ENCODE measurements around the gene UROC1.

The UROC1 gene

GRCh38 chr3:126450744-126451143 is 66.8 kb downstream of the UROC1 start:
- Histone ChIP-seq H4K91ac (ENCODE audit: low read length) (no peak overlapping the region), H3K14ac (ENCODE audit: low read length in 2 of 2) (no peak overlapping the region), H4K8ac (ENCODE audit: low read length) (no peak overlapping the region), H3K27me3 (ENCODE audit: control insufficient read depth in 1 of 2, insufficient read depth in 1 of 2, low read length in 2 of 2) (no peaks in the 10 kb centered on the region), H3K4ac (ENCODE audit: low read depth in 1 of 2, low read length in 2 of 2) (no peak overlapping the region), H3K4me2 (ENCODE audit: low read length, poor library complexity, severe bottlenecking) (no peak overlapping the region), H3K9me3 (ENCODE audit: control insufficient read depth, low read length) (no peaks in the 10 kb centered on the region), H2AFZ (ENCODE audit: low read depth, low read length) (no peak overlapping the region), H2AK5ac (ENCODE audit: low read length, severe bottlenecking) (no peak overlapping the region), H2BK15ac (ENCODE audit: low read depth, poor library complexity, severe bottlenecking) (no peak overlapping the region), H3K27ac (ENCODE audit: low read length, poor library complexity, severe bottlenecking) (no peak overlapping the region), H2BK120ac (ENCODE audit: low read depth, low read length) (no peak overlapping the region), H3K23ac (ENCODE audit: low read length in 2 of 2) (no peak overlapping the region), H3K9ac (ENCODE audit: low read length) (no peak overlapping the region), H2BK12ac (ENCODE audit: low read length in 2 of 2) (no peak overlapping the region), H3K4me3 (ENCODE audit: insufficient read depth in 1 of 2, low read depth in 1 of 2, low read length in 2 of 2) (no peak overlapping the region), H3K79me1 (replicated peaks; ENCODE audit: low read length, poor library complexity, severe bottlenecking) (peaks cover 27% of the 10 kb centered on the region), H3K18ac (ENCODE audit: low read depth in 1 of 2, low read length in 2 of 2) (no peak overlapping the region), H3K36me3 (ENCODE audit: control insufficient read depth in 1 of 2, insufficient read depth in 2 of 2, low read depth in 1 of 2, low read length in 2 of 2) (peaks cover 43 to 80% of the 10 kb centered on the region in 2 experiments), H2BK5ac (ENCODE audit: low read depth, low read length, poor library complexity, severe bottlenecking) (no peak overlapping the region), H3K4me1 (ENCODE audit: control insufficient read depth, insufficient read depth, low read depth, low read length) (peaks cover 13% of the 10 kb centered on the region)
- no peak for DNase-seq
- WGBS: 95% methylated on average over 3 of the region's 3 CpGs

- H3K18ac ChIP-seq (ENCODE audit: low read depth in 1 of 2, low read length in 2 of 2): no peak overlapping the region
- WGBS: 84% methylated on average over 9 of the region's 9 CpGs
Measured at GRCh38 chr3:126450219-126450618, 67.4 kb downstream of the UROC1 start.

DNA sequence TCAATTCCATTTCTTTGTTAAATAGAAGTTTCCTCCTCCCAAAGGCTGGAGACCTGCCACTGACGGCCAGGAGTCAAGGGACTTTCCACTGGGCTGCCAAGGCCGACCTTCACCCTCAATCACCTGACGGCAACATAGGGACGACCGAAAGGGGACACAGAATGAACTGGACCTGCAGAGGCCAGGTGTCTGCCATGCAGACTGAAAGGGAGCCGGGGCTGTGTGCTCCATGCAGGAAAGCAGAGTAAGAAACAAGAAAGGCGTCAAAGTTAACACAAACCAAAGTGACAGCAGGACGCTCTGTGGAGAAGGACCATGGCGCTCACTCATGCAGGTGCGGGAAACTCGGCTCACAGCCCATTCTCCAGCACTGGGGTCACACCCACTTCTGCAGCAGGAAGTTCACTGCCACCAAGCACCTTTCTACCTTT is 67.9 kb downstream of the UROC1 start:
- H3K27ac ChIP-seq (ENCODE audit: low read length, poor library complexity, severe bottlenecking): no peak overlapping the region
- H3K4me2 ChIP-seq (ENCODE audit: low read length, poor library complexity, severe bottlenecking): no peak overlapping the region
- H2BK5ac ChIP-seq (ENCODE audit: low read depth, low read length, poor library complexity, severe bottlenecking): no peak overlapping the region
- WGBS: 97% methylated on average over 11 of the region's 11 CpGs
- no peak overlapping the region for H4K91ac ChIP-seq (ENCODE audit: low read length)
- H4K8ac ChIP-seq (ENCODE audit: low read length): no peak overlapping the region
- peaks cover 19% of the 10 kb centered on the region for H3K4me1 ChIP-seq (ENCODE audit: control insufficient read depth, insufficient read depth, low read depth, low read length)
- peaks cover 43 to 75% of the 10 kb centered on the region in 2 experiments for H3K36me3 ChIP-seq (ENCODE audit: control insufficient read depth in 1 of 2, insufficient read depth in 2 of 2, low read depth in 1 of 2, low read length in 2 of 2)
- no peak overlapping the region for H2BK120ac ChIP-seq (ENCODE audit: low read depth, low read length)
- H3K9ac ChIP-seq (ENCODE audit: low read length): no peak overlapping the region
- no peak overlapping the region for H3K4me3 ChIP-seq (ENCODE audit: insufficient read depth in 1 of 2, low read depth in 1 of 2, low read length in 2 of 2)
- H3K79me1 ChIP-seq (replicated peaks; ENCODE audit: low read length, poor library complexity, severe bottlenecking): peaks cover 25% of the 10 kb centered on the region
- H3K18ac ChIP-seq (ENCODE audit: low read depth in 1 of 2, low read length in 2 of 2): no peak overlapping the region
- no peak overlapping the region for H2BK12ac ChIP-seq (ENCODE audit: low read length in 2 of 2)
- no peaks in the 10 kb centered on the region for H3K27me3 ChIP-seq (ENCODE audit: control insufficient read depth in 1 of 2, insufficient read depth in 1 of 2, low read length in 2 of 2)
- no peak for DNase-seq
- no peak overlapping the region for H3K4ac ChIP-seq (ENCODE audit: low read depth in 1 of 2, low read length in 2 of 2)
- H3K14ac ChIP-seq (ENCODE audit: low read length in 2 of 2): no peak overlapping the region
- H3K23ac ChIP-seq (ENCODE audit: low read length in 2 of 2): no peak overlapping the region
- H2BK15ac ChIP-seq (ENCODE audit: low read depth, poor library complexity, severe bottlenecking): no peak overlapping the region
- no peak overlapping the region for H2AK5ac ChIP-seq (ENCODE audit: low read length, severe bottlenecking)
- H2AFZ ChIP-seq (ENCODE audit: low read depth, low read length): no peak overlapping the region
- H3K9me3 ChIP-seq (ENCODE audit: control insufficient read depth, low read length): no peaks in the 10 kb centered on the region

More at GRCh38 chr3:126450219-126450618, 67.4 kb downstream of the UROC1 start:
- Histone ChIP-seq H2BK15ac (ENCODE audit: low read depth, poor library complexity, severe bottlenecking) (no peak overlapping the region), H3K9me3 (ENCODE audit: control insufficient read depth, low read length) (no peaks in the 10 kb centered on the region), H3K4me2 (ENCODE audit: low read length, poor library complexity, severe bottlenecking) (no peak overlapping the region), H3K4me1 (ENCODE audit: control insufficient read depth, insufficient read depth, low read depth, low read length) (peaks cover 18% of the 10 kb centered on the region), H2AFZ (ENCODE audit: low read depth, low read length) (no peak overlapping the region), H3K14ac (ENCODE audit: low read length in 2 of 2) (no peak overlapping the region), H3K23ac (ENCODE audit: low read length in 2 of 2) (no peak overlapping the region), H4K91ac (ENCODE audit: low read length) (no peak overlapping the region), H2BK12ac (ENCODE audit: low read length in 2 of 2) (no peak overlapping the region), H3K27ac (ENCODE audit: low read length, poor library complexity, severe bottlenecking) (no peak overlapping the region), H2BK120ac (ENCODE audit: low read depth, low read length) (no peak overlapping the region), H3K36me3 (ENCODE audit: control insufficient read depth in 1 of 2, insufficient read depth in 2 of 2, low read depth in 1 of 2, low read length in 2 of 2) (peaks cover 43 to 80% of the 10 kb centered on the region in 2 experiments), H3K4me3 (ENCODE audit: insufficient read depth in 1 of 2, low read depth in 1 of 2, low read length in 2 of 2) (no peak overlapping the region), H2BK5ac (ENCODE audit: low read depth, low read length, poor library complexity, severe bottlenecking) (no peak overlapping the region), H2AK5ac (ENCODE audit: low read length, severe bottlenecking) (no peak overlapping the region), H3K9ac (ENCODE audit: low read length) (no peak overlapping the region), H4K8ac (ENCODE audit: low read length) (no peak overlapping the region), H3K79me1 (replicated peaks; ENCODE audit: low read length, poor library complexity, severe bottlenecking) (peaks cover 25% of the 10 kb centered on the region), H3K4ac (ENCODE audit: low read depth in 1 of 2, low read length in 2 of 2) (no peak overlapping the region), H3K27me3 (ENCODE audit: control insufficient read depth in 1 of 2, insufficient read depth in 1 of 2, low read length in 2 of 2) (no peaks in the 10 kb centered on the region)
- DNase-seq: no peak

DNA sequence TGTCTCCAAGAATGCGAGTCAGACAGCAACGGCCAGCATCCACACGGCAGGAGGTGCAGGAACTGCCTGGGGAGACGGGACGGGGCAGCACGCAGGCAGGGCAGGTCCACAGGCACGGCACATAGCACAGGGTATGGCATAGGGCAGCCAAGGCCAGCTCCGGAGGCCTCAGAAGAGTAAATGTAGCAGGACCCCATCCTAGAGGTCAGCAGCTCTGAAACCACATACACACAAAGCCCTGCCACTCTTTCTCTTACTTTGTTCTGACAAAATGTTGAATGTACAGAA is 68.7 kb downstream of the UROC1 start:
- H3K9me3 ChIP-seq (ENCODE audit: control insufficient read depth, low read length): no peaks in the 10 kb centered on the region
- peaks cover 43 to 68% of the 10 kb centered on the region in 2 experiments for H3K36me3 ChIP-seq (ENCODE audit: control insufficient read depth in 1 of 2, insufficient read depth in 2 of 2, low read depth in 1 of 2, low read length in 2 of 2)
- H3K4me3 ChIP-seq (ENCODE audit: insufficient read depth in 1 of 2, low read depth in 1 of 2, low read length in 2 of 2): no peak overlapping the region
- H2BK120ac ChIP-seq (ENCODE audit: low read depth, low read length): no peak overlapping the region
- H3K23ac ChIP-seq (ENCODE audit: low read length in 2 of 2): no peak overlapping the region
- no peak overlapping the region for H3K4ac ChIP-seq (ENCODE audit: low read depth in 1 of 2, low read length in 2 of 2)
- WGBS: 98% methylated on average over 7 of the region's 8 CpGs
- H2BK5ac ChIP-seq (ENCODE audit: low read depth, low read length, poor library complexity, severe bottlenecking): no peak overlapping the region
- H3K9ac ChIP-seq (ENCODE audit: low read length): no peak overlapping the region
- no peak for DNase-seq
- no peak overlapping the region for H2BK15ac ChIP-seq (ENCODE audit: low read depth, poor library complexity, severe bottlenecking)
- no peak overlapping the region for H3K18ac ChIP-seq (ENCODE audit: low read depth in 1 of 2, low read length in 2 of 2)
- no peak overlapping the region for H3K4me2 ChIP-seq (ENCODE audit: low read length, poor library complexity, severe bottlenecking)
- H3K4me1 ChIP-seq (ENCODE audit: control insufficient read depth, insufficient read depth, low read depth, low read length): peaks cover 19% of the 10 kb centered on the region
- no peak overlapping the region for H2AK5ac ChIP-seq (ENCODE audit: low read length, severe bottlenecking)
- no peak overlapping the region for H4K8ac ChIP-seq (ENCODE audit: low read length)
- no peak overlapping the region for H2AFZ ChIP-seq (ENCODE audit: low read depth, low read length)
- no peaks in the 10 kb centered on the region for H3K27me3 ChIP-seq (ENCODE audit: control insufficient read depth in 1 of 2, insufficient read depth in 1 of 2, low read length in 2 of 2)
- peaks cover 22% of the 10 kb centered on the region for H3K79me1 ChIP-seq (replicated peaks; ENCODE audit: low read length, poor library complexity, severe bottlenecking)
- H3K27ac ChIP-seq (ENCODE audit: low read length, poor library complexity, severe bottlenecking): no peak overlapping the region
- no peak overlapping the region for H3K14ac ChIP-seq (ENCODE audit: low read length in 2 of 2)
- H4K91ac ChIP-seq (ENCODE audit: low read length): no peak overlapping the region
- no peak overlapping the region for H2BK12ac ChIP-seq (ENCODE audit: low read length in 2 of 2)
